Germinal center (tissue), 1 donor: ENCODE results near the gene ZNF83.
"Not testable (repeated sequence)": the region's sequence is repeated elsewhere in the genome, so short reads cannot be mapped to it uniquely, and the experiment has no call there.

Source experiments
- DNase-seq: peaks from one replicate; pipeline ENCODE4 v3.0.0; 2012; ENCODE audit warnings: mixed read lengths, low spot score

ZNF83 gene

DNA sequence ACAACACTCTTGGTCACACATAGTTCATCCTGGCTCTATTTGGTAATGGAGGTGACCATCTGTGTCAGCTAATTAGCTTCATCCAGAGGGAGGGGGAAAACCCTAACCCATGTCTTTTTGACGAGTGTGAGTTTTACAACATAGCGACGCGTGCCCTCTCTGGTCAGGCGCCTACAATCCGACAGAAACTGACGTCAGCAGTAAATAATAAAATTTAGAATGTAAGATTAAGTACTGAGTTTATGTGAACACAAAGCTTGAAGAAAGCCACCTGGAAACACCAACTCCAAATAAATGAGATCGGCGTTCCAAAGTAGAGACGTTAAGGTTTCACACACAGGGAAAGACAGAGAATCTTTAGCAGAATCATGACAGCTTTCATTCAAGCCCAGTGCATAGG lies 1.8 kb upstream of the ZNF83 start:
- DNase-seq = no peak

- peak; percentile 13 for DNase-seq
Observed at GRCh38 chr19:52638601-52639000, 446 bp upstream of the ZNF83 start.

GRCh38 chr19:52635786-52636570 lies 2.2 kb downstream of the ZNF83 start:
- no peak for DNase-seq

DNA sequence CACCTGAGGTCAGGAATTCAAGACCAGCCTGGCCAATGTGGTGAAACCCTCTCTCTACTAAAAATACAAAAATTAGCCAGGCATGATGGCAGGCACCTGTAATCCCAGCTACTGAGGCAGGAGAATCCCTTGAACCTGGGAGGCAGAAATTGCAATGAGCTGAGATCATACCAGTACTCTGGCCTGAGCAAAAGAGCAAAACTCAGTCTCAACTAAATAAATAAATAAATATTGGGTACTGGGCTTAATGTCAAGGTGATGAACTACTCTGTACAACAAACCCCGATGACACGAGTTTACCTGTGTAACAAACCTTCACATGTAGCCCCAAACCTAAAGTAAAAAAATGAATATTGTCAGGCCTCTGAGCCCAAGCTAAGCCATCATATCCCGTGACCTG lies 10.7 kb downstream of the ZNF83 start:
- DNase-seq = not testable (repeated sequence)

DNA sequence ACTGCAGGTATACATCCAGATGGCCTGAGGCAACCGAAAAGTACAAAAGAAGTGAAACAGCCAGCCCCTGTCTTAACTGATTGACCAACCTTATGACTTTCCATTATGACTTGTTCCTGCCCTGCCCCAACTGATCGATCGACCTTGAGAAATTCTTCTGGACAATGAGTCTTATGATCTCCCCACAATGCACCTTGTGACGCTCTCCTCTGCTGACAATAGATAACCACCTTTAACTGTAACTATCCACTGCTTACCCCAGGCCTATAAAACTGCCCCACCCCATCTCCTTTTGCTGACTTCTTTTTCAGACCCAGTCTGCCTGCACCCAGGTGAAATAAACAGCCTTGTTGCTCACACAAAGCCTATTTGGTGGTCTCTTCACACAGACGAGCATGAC lies 11.2 kb downstream of the ZNF83 start:
- DNase-seq = no peak

- no peak for DNase-seq
Observed at GRCh38 chr19:52622261-52622660, 15.9 kb downstream of the ZNF83 start.

DNA sequence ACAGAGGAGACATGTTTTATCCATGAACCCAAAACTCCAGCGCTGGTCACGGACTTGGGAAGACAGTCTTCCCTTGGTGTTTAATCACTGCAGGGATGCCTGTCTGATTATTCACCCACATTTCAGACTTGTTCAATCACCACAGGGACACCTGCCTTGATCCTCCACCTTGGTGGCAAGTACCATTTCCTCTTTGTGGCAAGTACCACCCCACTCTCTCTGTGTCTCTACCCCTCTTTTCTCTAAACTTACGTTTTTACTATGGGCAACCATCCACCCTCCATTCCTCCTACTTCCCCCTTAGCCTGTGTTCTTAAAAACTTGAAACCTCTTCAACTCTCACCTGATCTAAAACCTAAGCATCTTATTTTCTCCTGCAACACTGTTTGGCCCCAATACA lies 16.8 kb downstream of the ZNF83 start:
- DNase-seq = no peak

DNA sequence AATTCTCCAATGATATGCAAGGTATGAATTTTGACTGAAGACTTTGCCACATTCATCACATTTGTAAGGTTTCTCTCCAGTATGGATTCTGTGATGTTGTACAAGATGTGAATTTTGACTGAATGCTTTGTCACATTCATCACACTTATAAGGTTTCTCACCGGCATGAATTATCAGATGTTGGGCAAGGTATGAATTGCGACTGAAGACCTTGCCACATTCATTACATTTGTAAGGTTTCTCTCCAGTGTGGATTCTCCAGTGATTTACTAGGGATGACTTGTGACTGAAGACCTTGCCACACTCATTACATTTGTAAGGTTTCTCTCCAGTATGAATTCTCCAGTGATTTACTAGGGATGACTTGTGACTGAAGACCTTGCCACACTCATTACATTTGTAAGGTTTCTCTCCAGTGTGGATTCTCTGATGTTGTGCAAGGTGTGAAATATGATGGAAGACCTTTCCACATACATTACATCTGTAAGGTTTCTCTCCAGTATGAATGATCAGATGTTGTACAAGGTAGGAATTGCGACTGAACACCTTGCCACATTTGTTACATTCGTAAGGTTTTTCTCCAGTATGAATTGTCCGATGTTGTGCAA lies 24.8 kb downstream of the ZNF83 start:
- no peak for DNase-seq

GRCh38 chr19:52603558-52604207 lies 34.5 kb downstream of the ZNF83 start:
- no peak for DNase-seq

DNA sequence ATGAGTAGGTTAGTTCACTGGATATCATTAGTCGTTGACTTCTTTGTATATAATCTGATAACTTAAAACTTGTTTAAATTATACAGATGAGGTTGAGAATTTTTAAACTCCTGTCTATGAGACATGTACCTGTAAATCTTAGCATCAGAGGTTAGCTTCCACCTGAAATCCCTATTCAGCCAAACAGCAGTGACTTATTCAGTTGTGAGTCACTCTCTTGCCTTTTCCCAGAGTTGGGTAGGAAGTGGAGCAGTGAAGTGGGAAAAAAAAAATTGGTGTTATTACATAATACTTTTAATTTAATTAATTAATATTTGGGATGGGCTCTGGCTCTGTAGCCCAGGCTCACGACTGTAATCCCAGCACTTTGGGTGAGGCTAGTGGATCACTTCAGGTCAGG lies 35.2 kb downstream of the ZNF83 start:
- DNase-seq = no peak

- DNase-seq = not testable (repeated sequence)
Observed at GRCh38 chr19:52601974-52602366, 36.2 kb downstream of the ZNF83 start.

GRCh38 chr19:52601025-52601973 lies 36.9 kb downstream of the ZNF83 start:
- DNase-seq = peak; percentile 93

DNA sequence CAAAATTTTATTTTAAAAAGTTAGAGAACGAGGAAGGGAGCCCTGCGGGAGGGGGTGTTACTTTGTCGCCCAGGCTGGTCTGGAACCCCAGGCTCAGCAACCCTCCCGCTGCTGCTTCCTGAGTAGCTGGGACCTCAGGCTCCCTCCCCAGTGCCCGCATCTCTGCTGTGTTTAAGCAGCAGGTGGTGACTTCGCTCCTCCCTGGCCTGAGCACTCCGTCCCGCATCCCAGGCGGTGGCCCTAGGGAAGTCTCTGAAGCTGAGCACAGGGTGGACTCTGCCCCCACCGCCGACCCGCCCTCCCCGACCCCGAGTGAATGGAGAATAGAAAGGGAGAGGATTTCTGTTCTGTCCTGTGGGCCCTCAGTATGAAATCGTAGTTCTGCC lies 37.5 kb downstream of the ZNF83 start:
- DNase-seq = no peak

- DNase-seq = no peak
Observed at GRCh38 chr19:52599241-52599640, 38.9 kb downstream of the ZNF83 start.

- DNase-seq = not testable (repeated sequence)
Observed at GRCh38 chr19:52593441-52593840, 44.7 kb downstream of the ZNF83 start.

DNA sequence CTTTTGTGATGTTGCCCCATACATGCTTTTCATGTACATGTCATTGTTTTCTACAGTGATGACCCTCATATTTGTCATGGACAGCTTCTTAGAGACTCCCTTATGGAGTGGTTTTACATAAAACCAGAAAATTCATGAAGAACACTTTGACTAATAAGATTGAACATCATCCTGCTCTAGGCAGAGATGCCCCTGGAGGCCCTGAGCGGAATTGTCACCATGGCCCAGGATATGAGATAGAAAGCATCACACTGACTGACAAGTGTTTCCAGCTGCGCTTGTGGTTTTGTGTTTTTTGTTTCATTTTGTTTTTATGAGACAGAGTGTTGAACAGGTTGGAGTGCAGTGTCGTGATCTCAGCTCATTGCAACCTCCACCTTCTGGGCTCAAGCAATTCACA lies 45.9 kb downstream of the ZNF83 start:
- no peak for DNase-seq

DNA sequence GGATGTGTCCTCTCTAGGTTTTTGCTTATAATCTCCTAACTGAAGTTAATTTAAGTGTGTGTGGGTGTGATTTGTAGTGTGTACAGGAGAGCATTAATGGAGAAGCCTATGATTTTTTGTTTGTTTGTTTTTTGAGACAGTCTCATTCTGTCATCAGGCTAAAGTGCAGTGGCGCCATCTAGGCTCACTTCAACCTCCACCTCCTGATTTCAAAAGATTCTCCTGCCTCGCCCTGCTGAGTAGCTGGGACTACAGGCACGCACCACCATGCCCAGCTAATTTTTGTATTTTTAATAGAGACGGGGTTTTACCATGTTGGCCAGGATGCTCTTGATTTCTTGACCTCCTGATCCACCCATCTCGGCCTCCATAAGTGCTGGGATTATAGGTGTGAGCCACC lies 47.4 kb downstream of the ZNF83 start:
- DNase-seq = no peak

- no peak for DNase-seq
Observed at GRCh38 chr19:52585604-52586003, 52.6 kb downstream of the ZNF83 start.

DNA sequence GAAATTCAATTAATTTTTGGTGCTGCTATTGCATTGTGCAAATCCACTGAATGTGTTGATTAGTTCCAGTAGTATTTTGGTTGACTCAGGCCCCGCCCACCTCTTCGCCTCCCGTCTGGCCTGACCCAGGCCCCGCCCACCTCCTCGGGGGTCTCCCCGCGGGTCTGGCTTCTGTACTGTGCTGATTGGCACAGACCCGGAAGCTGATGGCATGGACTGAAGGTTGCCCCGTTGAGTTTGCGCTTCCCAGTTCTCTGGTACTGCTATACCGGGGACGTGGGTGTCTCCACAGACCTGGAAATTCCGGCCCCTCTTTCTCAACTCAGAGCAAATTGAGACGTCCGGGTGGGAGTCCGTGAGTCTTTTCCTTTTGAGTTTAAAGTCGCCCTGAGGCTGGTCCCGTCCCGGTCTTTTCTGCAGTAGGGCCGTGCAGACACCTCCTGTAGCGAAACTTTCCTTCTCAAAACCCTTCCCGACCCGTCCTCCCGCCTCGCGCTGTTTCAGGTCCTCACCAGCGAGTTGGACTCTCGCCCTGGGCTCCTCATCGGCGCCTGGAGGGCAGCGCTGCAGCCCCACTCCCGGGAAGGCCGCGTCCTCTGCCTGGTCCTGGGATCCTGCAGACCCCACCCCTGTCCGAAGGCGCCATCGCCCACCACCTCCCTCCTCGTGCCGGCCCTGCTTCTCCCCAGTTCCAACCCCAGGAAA lies 53.3 kb downstream of the ZNF83 start:
- no peak for DNase-seq

DNA sequence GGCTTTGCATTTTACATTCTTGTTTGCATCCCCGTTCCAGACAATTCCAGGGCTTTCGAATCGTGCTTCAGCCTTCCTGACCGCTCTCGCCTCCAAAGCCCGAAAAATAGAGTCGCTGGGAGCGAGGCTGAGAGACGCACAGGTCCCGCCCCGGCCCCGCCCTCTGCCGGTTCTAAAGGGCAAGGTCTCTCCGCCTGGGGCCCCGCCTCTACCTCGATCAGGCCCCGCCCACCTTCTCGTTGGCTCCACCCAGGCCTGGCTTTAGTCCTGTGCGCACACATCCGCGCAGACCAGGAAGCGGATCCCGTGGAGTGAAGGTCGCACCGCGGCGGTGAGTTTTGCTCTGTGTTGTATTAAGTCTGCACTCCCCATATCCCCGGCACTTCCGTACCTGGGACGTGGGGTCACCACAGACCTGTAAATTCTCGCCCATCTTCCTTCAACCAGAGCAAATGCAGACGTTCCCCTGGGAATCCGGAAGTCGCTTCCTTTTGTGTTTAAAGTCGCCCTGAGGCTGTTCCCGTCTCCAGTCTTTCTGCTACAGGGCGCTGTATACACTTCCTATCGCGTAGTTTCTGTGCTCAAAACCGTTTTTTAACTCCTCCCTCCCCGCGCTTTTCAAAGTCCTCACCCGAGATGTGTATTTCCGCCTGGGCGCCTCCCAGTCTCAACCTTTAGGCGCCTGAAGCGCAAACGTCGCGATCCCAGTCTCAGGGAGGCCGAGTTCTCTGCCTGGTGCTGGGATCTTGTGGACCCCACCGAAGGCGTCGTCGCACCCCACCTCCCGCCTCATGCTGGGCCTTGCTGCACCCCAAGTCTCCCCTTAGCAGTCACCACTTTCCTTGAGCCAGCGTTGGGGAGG lies 67.9 kb downstream of the ZNF83 start, which contains the start of gene ZNF701:
TSS of gene ZNF701 (plus strand) at position 288 of the 862 bp plus-strand sequence. CDS start 3,861 bp downstream, outside the sequence.
- DNase-seq = peak; percentile 93
